22Rv1 (cell line): Measurements from ENCODE around the gene CPA5.

Experiments
- CTCF ChIP-seq: fragments of 450-650 bp; IDR thresholded peaks from 2 replicates; pipeline ENCODE4 v1.5.1; 2017; ENCODE audit warnings: mild to moderate bottlenecking
- ZFX ChIP-seq: fragments of 450-650 bp; IDR thresholded peaks from 2 replicates; pipeline ENCODE4 v1.6.1; 2017; ENCODE audit warnings: antibody characterized with exemption, borderline replicate concordance

- TF ChIP-seq CTCF, result no peak
- no peak for TF ChIP-seq ZFX
Measured at GRCh38 chr7:130350945-130351790, 6.6 kb downstream of the CPA5 start.
